HG03575 (cell line): ENCODE results near the gene RPS27A.
"Not testable (repeated sequence)": the region's sequence is repeated elsewhere in the genome, so short reads cannot be mapped to it uniquely, and the experiment has no call there.

ENCODE experiments used
- ATAC-seq: cut with Tn5 transposase; IDR thresholded peaks from one replicate; pipeline ENCODE4 v1.9.1; 2021; ENCODE audit not compliant: unreplicated experiment, insufficient number of reproducible peaks, low FRiP score; ENCODE audit errors: extremely low read depth

Gene RPS27A

GRCh38 chr2:55235724-55236538 lies 3.4 kb downstream of the RPS27A start:
- no peak for ATAC-seq

DNA sequence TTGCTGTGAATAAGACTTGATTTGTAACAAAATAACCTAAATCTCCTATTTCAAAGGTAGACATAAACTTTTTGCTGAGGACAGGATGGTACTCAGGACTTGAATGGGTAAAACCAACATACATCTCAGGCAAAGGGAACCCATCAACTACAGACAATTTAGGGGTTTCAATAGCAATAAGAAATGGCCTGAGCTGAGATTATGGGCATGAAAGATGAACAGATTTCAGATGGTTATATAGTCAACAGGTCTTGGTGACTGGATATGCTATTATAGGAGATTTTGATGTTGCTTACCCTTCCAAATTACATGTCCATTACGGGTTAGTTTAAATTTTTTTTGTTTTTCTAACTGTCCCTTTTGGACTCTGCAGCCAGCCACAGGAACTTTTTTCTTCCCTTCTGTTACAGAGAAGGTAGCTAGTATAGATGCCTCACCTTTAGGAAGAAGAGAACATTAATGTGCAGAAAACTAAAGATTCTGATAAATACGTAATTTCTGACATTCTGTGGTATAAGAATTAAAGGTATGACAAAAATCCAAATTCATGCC lies 4.6 kb downstream of the RPS27A start:
- ATAC-seq = no peak

GRCh38 chr2:55239656-55240222 lies 7.3 kb downstream of the RPS27A start:
- ATAC-seq = no peak

- ATAC-seq = not testable (repeated sequence)
Observed at GRCh38 chr2:55241582-55241981, 9.1 kb downstream of the RPS27A start.

DNA sequence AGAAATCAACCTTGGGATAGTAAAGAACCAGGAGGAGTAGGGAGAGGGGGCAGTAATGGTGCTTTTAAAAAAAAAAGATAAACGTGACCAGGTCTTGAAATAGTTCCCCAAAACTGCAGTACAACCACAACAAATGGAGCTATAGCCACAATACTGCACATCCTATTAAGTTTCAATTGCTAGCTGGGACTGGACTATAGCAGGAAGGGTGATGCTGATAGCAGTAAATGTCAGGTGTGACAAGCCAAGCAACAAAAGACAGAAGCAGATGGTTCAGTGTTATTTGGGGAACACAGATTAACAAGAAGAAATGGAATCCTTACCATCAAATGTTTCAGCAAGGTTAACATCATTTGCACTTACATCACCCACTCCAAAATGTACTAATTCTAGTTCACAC lies 10.1 kb downstream of the RPS27A start:
- no peak for ATAC-seq

DNA sequence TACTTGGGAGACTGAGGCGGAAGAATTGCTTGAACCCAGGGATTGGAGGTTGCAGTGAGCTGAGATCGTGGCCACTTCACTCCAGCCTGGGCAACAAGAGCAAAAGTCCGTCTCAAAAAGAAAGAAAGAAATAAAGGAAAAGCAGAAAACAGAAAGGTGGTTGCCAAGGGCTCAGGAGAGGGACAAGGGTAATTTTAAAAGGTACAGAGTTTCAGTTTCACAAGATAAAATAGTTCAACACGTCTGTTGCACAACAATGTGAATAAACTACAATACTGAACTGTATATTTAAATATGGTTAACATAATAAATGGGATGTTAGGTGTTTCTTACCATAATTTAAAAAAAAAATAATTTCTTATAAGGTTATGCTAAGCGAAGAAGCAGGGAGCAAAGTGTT lies 12.9 kb downstream of the RPS27A start:
- no peak for ATAC-seq

- no peak for ATAC-seq
Observed at GRCh38 chr2:55247025-55247424, 14.5 kb downstream of the RPS27A start.

GRCh38 chr2:55252832-55253231 lies 20.3 kb downstream of the RPS27A start:
- ATAC-seq = no peak

- not testable (repeated sequence) for ATAC-seq
Observed at GRCh38 chr2:55259586-55259985, 27.1 kb downstream of the RPS27A start.

GRCh38 chr2:55268288-55268906 lies 35.9 kb downstream of the RPS27A start:
- ATAC-seq = no peak

GRCh38 chr2:55268907-55269644 lies 36.6 kb downstream of the RPS27A start, which contains the start of gene MTIF2:
MTIF2 (minus strand) TSS chr2:55269231; CDS start chr2:55263858, 5,373 bp downstream.
- ATAC-seq = peak; percentile 77

- no peak for ATAC-seq
Observed at GRCh38 chr2:55269645-55269990, 37.1 kb downstream of the RPS27A start.

DNA sequence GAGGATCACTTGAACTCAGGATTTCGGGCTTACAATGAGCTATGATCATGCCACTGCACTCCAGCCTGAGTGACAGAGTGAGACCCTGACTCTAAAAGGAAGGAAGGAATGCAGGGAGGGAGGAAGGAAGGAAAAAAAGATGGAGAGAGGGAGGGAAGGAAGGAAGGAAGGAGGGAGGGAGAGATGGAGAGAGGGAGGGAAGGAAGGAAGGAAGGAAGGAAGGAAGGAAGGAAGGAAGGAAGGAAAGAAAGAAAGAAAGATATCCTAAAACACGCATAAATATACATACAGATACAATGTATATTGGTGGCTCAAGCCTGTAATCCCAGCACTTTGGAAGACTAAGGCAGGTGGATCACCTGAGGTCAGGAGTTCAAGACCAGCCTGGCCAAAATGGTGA lies 41.9 kb downstream of the RPS27A start:
- ATAC-seq = not testable (repeated sequence)

DNA sequence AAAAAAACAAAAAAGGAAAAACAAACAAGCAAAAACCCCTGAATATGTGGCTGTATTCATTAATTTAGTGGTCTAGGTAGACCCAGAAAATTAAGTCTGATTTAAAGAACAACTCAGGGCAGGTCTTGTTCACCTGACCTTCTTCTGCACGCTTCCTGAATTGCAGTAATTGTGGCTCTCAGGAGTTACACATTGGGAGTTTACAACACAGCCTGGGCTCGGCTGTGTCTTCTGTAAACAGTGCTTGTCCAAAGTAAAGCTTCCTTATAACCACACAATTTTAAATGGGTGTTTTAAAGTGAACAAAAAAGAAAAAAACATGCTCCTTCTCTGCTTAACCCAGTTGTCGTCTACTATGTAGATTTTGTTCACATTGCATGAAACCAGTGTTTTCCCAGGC lies 44.8 kb downstream of the RPS27A start:
- no peak for ATAC-seq

DNA sequence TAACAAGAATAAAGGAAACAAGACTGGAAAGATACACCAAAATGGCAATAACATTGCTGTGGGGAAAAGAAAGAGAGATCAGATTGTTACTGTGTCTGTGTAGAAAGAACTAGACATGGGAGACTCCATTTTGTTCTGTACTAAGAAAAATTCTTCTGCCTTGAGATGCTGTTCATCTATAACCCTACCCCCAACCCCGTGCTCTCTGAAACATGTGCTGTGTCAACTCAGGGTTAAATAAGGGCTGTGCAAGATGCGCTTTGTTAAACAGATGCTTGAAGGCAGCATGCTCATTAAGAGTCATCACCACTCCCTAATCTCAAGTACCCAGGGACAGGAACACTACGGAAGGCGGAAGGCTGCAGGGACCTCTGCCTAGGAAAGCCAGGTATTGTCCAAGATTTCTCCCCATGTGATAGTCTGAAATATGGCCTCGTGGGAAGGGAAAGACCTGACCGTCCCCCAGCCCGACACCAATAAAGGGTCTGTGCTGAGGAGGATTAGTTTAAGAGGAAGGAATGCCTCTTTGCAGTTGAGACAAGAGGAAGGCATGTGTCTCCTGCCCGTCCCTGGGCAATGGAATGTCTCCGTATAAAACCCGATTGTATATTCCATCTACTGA lies 46.8 kb downstream of the RPS27A start:
- ATAC-seq = not testable (repeated sequence)

DNA sequence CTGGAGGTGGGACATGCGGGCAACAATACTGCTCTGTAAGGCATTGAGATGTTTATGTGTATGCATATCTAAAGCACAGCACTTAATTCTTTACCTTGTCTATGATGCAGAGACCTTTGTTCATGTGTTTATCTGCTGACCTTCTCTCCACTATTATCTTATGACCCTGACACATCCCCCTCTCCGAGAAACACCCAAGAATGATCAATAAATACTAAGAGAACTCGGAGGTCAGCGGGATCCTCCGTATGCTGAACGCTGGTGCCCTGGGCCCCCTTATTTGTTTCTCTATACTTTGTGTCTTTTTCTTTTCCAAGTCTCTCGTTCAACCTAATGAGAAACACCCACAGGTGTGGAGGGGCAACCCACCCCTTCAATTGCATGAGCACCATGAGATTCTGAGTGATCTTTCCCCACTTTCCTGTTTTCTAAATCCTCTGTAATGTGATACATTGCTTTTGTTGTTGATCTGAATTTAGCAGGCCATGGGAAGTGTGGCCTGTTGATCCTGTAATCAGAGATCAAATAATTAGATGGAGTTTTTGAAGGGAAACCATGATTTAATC lies 47.5 kb downstream of the RPS27A start:
- not testable (repeated sequence) for ATAC-seq

- not testable (repeated sequence) for ATAC-seq
Observed at GRCh38 chr2:55280851-55281546, 48.5 kb downstream of the RPS27A start.
